GM04504 (cell line): ENCODE data around the gene ABCE1.

ENCODE experiments used
- DNase-seq: peaks from one replicate; pipeline ENCODE4 v3.0.0-alpha.2; 2012; ENCODE audit warnings: low read depth

ABCE1 gene

DNA sequence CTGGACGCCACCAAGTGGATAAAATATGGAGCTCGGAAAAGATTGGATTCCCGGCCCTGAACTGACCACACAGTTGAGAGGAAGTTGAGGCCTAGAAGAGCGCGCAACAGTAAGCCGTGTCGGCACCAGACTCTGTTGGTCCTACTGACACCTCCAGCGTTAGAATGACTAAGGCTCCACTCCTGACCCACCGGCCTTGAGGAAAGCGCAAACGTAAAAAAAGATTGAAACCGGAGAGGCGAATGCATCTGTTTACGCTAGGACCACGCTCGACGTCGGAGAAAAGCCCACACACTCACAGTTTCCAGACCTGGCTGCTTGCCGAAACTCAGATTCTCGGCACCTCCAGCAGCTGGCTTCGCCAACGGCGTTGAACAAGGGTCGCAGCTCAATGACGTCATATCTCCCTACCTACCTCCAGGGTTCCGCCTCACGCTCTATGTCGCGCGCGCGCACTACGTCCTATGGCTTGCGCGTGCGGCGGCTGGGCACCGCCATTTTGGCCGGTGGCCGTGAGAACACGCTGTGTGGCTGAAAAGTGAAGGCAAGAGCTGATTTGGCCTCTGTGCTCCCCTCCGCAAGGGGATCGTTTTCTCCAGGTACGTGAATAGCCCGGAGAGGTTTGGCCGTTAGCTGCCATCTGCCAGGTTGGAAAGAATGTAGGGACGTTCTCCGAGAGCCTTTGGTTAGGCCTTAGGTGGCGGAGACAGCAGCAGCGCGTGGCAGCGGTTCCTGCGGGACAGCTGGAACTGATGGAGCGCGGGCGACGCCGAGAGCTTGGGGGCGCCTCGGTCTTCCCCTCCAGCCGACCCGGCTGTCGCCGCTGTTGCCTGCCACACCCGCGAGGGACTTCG is at the start of gene ABCE1, which contains the start of gene ANAPC10:
Gene ABCE1 (plus strand): TSS at position 491 of the 854 bp plus-strand sequence. CDS start 6,102 bp downstream, outside the sequence.
Gene ANAPC10 (minus strand): TSS at position 376 of the 854 bp plus-strand sequence. CDS start 2,097 bp downstream, outside the sequence.
- peak; percentile 96 for DNase-seq

DNA sequence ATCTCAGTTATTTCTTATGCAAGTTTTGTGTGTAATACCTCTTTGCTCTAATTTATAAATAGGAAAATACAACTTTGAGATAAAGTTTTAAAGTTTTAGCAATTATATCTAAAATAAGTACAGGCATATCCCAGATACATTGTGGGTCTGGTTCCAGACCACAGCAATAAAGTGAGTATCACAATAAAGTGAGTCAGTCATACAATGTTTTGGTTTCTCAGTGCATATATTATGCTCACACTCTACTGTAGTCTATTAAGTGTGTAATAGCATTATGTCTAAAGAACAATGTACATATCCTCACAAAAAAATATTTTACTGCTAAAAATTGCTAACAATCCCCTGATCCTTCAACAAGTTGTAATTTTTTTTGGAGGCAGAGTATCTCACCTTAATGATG is 49.3 kb upstream of the ABCE1 start:
- no peak for DNase-seq

DNA sequence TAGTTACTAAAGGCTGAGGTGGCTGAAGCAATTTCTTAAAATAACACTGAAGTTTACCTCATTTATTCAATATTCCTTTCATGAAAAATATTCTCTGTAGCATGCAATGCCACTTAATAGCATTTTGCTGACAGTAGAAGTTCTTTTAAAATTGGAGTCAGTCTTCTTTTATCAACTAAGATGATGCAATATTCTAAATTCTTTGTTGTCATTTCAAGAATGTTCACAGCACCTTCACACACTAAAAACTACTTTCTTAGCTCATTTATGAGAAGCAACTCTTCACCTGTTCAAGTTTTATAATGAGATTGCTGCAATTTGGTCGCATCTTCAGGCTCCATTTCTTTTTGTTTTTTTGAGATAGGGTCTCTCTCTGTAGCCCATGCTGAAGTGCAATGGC is 48.9 kb upstream of the ABCE1 start:
- no peak for DNase-seq

DNA sequence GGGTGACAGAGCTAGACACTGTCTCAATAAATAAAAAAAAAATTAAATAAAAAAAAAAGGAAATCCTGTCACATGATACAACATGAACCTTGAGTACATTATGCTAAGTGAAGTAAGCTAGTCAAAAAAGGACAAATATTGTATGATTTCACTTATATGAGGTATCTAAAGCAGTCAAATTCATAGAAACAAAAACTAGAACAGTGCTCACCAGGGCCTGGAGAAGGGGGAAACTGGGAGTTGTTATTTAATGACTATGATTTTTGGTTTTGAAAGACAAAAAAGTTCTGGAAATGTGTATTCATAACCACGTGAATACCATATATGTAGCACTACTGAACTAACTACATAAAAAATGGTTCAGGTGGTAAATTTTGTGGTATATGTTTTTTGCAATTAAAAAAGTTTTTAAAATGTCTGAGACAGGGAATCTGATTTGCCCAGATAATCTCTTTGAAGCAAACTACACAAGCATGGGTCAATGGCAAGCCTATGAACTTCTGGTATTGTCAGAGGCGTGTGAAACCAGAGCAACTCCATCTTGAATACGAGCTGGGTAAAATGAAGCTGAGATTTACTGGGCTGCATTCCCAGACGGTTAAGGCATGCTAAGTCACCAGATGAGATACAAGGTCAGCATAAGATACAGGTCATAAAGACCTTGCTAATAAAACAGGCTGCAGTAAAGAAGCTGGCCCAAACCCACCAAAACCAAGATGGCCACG is 42.4 kb upstream of the ABCE1 start:
- DNase-seq, result no peak

DNA sequence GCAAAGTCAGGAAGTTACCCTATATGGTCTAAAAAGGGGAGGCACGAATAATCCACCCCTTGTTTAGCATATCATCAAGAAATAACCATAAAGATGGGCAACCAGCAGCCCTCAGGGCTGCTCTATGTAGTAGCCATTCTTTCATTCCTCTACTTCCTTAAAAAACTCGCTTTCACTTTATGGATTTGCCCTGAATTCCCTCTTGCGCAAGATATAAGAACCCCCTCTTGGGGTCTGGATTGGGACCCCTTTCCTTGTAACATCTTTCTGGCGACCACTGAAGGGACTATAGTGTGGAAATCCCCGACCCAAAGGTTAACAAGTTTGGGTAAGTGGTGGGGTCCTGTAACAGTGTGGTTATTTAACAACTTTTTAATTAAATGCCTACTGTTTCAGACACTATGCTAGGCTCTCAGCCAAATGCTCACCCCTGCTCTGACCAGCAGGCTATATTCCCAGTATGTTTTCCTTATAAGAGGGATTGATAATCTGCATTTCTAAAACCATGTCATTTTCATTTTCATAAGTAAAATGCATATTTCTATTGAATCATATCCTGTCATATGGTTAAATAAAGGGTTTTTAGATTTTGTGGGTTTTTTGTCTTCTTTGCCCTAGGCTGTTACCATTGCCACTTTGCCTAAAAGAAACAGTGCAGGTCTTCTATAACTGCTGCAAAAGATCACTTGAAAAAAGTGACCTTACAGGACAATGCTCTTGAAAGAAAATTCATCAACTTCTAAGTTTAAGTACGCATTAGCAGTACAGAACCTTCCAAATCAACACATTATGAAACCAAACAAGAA is 41.6 kb upstream of the ABCE1 start:
- DNase-seq, result no peak

DNA sequence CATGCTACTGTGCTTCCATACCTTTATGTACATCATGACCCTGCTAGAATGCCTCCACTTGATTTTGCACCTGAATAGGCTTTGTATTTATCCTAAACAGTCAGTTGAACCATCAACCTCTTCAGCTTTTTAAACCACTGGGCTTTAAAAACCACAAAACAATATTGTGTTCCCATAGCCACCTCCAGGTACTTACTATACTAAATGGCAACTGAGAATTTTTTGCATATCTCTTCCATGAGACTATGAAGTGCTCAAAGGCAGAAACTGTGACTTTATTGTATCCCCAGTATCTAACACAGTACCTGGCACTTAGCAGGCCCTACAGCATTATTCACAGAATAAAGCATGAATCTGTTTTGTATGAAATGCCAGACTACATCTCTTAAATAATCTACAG is 39.9 kb upstream of the ABCE1 start:
- no peak for DNase-seq

DNA sequence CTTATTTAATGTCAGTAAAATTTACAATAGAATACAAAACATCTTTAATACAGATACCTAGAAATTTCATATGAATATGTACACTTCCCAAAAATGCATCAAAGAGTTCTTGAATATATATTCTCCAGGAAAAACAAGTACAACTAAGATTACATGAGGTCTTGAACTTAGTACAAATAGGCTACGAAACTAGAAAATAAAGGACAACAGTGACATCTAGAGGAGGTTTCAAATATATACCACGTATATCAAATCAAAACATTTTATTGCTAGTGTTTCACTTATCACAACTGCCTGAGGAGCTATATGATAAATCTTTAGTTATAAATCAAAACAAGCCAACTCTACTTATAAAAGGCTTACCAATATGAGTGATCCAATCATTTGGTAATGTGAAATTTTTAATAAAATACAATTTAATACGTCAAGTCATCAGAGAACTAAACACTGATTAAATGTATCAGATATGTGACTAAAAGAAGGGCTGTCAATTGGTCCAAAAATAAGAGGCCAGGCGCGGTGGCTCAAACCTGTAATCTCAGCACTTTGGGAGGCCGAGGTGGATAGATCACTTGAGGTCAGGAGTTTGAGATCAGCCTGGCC is 36.7 kb upstream of the ABCE1 start:
- DNase-seq, result no peak

DNA sequence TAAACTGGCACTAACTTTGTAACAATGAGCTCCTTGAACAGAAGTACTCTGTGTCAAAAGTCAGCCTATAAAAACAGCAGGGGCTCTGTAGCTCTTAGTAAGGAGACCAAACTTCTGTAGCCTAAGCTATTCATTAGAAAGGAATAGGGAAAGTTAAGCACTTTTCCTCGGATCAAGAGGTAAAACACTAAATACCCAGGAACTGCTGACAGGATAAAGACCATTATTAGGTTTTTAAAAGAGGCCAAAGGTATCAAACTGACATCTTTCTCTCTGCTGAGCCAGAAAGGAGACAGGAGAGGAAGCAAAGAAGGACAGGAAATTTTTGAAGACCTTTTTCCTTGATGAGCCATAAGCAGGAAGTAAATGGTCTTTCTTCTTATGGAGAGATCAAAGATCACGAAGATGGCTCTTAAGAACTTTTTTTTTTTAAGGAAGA is 32.0 kb upstream of the ABCE1 start:
- no peak for DNase-seq

DNA sequence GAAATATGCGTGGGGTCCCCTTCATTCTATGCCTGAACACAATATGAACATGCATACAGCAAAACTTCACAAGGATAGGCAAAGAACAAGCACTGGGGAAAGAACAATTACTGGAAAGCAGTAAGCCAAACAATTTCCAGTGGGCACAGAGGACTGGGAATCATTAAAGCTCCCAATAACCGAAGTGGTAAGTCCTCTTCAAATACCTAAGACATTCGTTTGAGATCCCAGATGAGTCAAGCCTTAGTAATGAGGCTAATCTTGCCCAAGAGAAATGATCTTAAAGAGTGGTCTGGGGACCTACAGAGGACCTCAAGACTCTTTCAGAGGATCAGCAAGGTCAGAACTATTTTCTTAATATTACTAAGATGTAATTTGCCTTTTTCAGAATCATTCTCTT is 28.8 kb upstream of the ABCE1 start:
- no peak for DNase-seq

DNA sequence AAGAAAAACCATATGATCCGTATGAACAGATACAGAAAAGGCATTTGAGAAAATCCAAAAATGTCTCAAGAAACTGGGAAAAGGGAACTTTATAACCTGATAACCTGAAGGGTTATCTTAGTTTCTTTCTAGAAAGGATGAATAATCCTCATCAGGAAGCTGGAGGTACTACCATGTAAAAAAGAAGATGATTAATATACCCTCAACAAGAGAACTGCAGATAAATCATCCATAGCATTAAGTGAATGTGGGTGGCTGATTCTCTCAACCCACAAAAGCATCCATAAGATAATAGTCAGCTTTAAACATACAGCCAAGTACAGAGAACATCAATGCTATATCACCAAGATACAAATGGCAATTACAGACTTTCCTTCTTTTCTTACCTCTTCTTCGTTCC is 26.6 kb upstream of the ABCE1 start:
- DNase-seq, result no peak

DNA sequence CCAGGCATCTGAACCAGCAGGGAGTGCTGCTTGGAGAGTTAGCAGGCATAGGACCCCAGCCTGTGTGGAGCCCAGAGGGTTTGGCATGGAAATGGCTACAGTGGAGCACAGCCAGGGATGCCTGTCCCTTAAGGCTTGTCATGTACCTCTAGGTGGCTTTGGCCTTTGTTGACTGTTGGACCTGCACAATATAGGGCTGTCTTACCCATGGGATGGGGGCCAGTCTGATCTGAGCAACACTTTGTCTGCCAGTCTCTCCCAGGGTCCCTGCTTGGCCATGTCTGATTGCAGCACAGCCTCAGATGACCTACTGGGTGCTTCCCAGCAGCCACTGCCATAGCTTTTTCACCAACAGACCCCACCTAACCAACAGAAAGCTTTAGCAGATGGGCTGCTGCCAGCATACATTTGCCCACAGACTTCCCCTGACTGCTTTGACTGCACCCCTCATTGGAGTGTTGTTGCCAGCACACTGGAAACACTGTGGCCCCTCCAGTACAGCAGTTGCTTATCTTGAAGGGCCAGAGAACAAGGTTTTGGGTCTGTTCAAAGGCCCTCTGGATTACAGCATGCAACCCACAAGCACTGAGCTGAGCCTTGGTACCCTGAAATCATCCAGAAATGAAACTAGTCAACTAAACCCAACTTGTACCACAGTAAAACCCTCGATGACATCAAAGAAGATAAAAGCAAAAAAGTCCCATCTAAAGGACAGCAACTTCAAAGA is 22.2 kb upstream of the ABCE1 start:
- DNase-seq, result no peak

DNA sequence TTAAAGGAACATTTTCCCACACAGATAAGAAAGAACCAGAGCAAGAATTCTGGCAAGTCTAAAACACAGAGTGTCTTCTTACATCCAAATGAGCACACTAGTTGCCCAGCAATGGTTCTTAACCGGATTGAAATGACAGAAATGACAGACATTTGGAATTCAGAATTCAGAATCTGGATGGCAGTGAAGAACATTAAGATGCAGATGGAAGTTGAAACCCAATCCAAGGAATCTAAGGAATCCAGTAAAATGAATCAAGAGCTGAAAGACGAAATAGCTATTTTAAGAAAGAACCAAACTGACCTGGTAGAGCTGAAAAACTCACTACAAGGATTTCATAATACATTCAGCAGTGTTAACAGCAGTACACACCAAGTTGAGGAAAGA is 21.6 kb upstream of the ABCE1 start:
- no peak for DNase-seq

DNA sequence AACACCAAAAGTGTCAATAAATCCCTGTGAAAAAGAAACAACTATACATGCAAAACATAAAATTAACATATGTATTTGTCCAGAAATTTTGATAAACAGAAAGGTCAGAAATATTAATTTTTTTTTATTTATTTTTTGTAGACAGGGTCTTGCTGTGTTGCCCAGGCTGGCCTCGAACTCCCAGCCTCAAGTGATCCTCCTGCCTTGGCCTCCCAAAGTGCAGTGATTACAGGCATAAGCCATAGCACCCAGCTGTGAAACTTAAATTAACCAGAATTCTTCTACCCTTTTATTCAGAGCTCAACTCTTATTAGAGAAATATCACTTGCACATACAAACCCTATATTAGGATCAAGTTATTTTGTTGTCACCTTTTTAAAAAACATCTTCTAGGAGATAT is 16.4 kb upstream of the ABCE1 start:
- DNase-seq, result no peak

DNA sequence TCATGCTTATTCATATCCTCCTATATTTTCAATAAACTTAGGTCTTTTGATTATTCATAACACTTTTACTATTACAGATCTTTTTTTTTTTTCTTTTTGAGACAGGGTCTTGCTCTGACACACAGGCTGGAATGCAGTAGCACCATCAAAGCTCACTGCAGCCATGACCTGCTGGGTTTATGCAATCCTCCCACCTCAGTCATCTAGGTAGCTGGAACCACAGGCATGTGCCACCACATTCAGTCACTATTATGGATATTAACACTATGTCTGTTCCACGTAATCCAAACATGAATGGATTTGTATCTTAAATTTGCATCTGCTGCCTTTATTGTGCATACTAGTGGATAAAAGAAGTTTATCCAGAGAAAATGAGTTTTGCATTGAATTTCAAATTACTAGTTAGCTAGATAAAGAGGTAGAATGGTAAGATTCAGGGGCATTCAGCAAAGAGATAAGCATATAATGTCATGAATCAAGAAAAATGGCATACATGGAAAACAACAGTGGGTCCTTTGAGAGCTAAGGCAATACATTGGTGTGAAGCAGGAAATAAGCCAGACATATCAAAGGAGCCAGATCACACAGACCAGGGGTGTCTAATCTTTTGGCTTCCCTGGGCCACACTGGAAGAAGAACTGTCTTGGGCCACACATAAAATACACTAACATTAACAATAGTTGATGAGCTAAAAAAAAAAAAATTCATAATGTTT is 14.1 kb upstream of the ABCE1 start:
- DNase-seq, result no peak

DNA sequence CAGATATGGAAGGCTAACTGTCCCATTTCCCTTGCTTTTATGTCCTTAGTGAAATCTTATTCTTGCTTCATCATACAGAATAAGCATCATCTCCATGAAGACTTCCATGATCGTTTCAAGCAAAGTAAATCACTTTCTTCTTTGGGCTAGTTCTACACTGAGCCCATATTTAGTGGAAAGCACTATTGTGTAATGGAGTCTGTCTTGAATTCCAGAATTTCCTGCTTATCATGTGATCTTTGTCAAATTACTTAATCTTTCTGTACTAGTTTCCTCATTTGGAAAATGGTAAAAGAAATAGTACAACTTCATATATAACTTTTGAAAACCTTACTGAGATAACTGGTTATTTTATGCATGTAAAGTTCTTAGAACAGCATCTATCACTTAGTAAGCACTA is 7.7 kb upstream of the ABCE1 start:
- no peak for DNase-seq

DNA sequence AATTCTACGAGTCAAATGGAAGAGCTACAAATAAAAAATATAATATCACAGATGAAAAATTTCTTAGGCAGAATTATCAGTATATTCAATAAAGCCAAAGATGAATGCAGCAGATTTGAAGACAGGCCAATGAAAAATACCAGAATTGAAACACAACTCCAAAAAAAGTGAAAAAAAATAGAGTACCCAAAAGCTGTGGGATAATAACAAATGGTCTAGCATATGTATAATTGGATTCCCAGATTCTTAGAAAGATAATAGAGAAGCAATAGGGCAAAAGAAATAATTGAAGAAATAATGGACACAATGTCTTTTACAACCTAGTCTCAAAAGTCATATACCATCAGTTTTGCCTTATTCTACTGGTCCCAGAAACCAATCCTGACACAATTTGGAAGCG is 4.5 kb upstream of the ABCE1 start:
- no peak for DNase-seq

DNA sequence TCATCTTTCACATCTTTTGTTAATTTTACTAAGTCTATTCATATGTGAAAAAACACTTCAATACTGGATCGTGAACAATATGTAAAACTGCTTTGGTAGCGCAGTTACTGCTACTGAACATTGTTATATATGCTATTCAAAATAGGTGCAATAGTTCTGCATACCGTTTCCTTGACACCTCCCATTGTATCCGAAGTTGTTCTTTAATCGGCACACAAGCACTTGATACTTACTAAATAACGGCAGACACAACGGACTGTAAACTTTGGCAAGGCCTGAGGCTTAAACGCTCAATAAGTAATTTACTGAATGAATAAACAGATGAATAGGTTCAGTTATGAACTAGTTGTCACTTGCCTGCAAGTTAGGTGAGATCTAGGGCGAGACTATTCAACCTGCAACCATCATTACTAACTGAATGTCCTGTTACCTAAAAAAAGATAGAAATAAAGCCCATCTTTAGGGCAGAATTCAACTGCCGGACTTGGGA is 735 bp upstream of the ABCE1 start:
- no peak for DNase-seq

DNA sequence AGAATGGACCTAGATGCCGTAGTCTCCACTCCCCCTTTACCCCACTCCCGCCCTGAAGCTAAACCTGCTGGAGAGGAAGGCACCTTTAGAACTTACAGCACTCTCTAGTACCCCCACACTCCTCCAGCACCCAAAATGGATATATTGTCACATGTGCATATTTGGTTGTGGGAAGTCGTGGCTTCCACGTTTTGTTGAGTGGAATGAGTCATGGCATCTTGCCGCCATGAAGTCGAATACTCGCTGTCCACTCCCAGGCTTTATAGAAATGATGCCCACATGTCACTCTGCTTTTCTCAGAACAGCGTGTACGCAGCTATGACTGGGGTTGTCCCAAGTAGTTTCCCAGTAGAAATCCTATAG is 545 bp downstream of the ABCE1 start:
- peak; percentile 17 for DNase-seq

DNA sequence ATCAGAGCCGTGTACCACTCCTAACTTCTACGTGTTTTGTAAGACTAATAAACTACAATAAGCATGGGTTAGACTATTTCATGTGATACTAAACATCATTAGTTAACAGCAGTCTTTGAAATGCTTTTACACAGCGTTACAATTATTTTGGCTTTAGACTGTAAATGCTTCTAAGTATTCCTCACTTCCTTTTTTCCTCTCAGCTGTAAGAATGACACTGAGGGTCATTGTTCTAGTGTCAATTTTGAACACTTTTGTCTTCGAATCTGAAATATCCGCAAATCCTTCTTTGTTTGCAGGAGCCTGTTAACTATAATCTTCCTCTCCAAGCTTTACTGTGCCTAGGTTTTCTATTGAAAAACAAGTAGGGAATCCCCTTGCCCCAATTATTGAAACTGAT is 1.5 kb downstream of the ABCE1 start:
- DNase-seq, result no peak

DNA sequence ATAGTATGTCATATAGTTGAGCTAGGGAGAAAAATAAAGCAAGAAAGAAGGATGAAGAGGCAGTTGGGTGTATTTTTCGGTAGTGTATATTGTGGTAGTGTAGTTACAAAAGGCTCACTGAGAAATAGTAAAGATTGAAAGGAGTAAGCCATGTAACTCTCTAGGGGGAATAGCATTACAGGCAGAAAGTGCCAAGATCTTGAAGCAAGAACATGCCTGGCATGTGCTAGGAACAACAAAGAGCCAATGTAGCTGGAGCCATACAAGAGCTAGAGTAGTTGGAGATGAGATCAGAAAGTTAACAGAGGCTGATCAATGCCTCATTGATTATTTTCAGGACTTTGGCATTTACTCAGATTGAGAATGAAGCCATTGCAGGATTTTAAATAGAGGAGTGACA is 3.0 kb downstream of the ABCE1 start:
- no peak for DNase-seq

DNA sequence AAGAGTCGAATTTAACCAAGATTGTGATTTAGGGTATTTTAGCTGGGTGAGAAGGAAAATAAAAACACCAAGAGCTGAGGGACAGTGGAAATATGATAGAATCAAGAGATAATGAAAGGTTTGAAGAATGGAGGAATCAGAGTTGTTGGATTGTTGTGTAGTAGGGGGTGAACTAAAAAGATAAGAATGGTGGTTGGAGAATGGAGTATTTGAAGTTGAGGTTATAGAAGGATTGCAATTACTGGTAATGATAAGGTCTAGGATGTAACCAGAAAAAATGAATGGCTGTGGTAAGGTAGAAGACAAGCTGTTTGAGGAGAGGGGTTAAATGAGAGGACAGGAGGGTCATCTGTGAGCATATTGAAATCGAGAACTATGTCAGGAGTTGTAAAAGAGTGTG is 4.5 kb downstream of the ABCE1 start:
- no peak for DNase-seq
